Activated T-cell treated with anti-CD3 and anti-CD28 coated beads, Interleukin-2, amount 50 U/mL, for 4 hours (primary cell): ENCODE results near the gene EDEM1. TPM values are rescaled to one million over a fixed set of nuclear protein-coding genes. Genes with fewer than 3 reads are reported as not detected.

Source experiments
- ATAC-seq, 2 donors: fragments of 200-7000 bp; cut with Tn5 transposase; one replicate each; pipeline ENCODE4 v1.10.0; 2021
- DNase-seq: peaks from one replicate; pipeline ENCODE4 v3.0.0-alpha.2; 2020
- H3K27me3 Mint-ChIP-seq: one replicate; pipeline ENCODE4 v1.8.0; 2021; ENCODE audit warnings: low read depth, mixed read lengths
- H3K36me3 Mint-ChIP-seq: one replicate; pipeline ENCODE4 v1.8.0; 2022; ENCODE audit warnings: mixed read lengths; ENCODE audit not compliant: insufficient read depth
- H3K4me1 Mint-ChIP-seq: one replicate; pipeline ENCODE4 v1.8.0; 2021; ENCODE audit warnings: low read depth, mixed read lengths
- H3K4me3 Mint-ChIP-seq: one replicate; pipeline ENCODE4 v1.8.0; 2021; ENCODE audit warnings: mild to moderate bottlenecking, moderate library complexity, mixed read lengths
- H3K9me3 Mint-ChIP-seq: one replicate; pipeline ENCODE4 v1.8.0; 2021; ENCODE audit warnings: mixed read lengths
- total RNA-seq, 3 donors: library from RNA; stranded (reverse); gene quantifications; one replicate each; pipeline ENCODE4 v1.2.1, GENCODE V29; 2021

Gene EDEM1
- total RNA-seq, 3 donors from 2014 or later, result 94.0 to 138 (median 97.2) TPM

DNA sequence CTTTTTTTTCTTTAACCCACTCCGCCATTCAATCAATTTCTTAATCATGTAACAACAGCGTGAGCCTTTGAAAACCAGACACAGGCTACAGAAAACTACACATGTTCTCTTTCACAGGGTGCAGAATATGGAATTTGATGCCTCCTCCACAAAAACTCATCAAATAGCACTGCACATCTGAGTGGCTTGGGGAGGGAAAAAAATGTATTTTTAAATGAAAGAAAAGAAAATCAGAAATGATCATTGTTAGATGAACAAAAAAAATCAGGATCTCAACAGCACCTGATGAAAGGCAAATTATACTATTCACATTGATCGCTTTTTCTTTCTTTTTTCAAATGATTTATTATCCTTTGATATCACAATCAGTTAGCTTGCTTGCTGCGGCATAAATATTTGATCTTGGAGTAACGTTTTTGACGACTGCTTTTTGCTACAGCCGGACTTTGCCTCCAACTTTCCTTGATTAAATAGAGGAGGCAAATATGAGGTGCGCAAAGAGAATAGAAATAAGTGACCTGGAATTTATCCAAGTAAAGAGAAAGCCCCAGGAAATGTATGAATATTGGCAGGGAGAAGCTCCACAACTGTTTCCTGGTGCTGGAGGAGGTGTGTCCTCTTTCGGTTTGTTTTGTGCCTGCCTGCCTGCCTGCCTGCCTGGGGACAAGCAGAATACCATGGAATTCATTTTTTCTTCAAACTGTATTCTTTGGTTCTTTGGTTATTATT, 63.1 kb downstream of the EDEM1 start:
- ATAC-seq (no peak), DNase-seq (no peak)
- Mint-ChIP-seq H3K9me3 (no peaks in the 10 kb centered on the region), H3K4me3 (no peak overlapping the region), H3K4me1 (no peaks in the 10 kb centered on the region), H3K36me3 (no peaks in the 10 kb centered on the region), H3K27me3 (no peaks in the 10 kb centered on the region)

DNA sequence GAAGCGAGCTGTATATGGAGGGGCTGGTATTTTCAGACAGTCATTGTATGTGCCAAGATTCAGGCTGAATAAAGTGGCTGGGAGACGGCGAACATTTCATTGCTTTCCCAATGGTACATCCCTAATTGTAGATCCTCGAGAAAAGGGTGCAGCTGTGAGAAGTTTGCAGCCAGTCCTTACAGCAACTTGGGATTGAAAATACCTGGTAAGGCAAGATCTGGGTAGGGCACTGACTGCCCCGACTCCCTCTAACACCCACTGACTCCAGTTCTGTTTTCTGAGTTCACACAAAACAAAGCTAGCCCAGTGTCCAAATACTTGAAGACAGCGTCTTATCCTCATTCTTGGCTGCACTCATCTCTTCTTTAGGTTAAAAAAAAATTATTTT, 63.7 kb downstream of the EDEM1 start:
- ATAC-seq (no peak), DNase-seq (no peak)
- no peak overlapping the region for H3K4me3 Mint-ChIP-seq
- no peaks in the 10 kb centered on the region for H3K36me3 Mint-ChIP-seq
- no peaks in the 10 kb centered on the region for H3K9me3 Mint-ChIP-seq
- H3K27me3 Mint-ChIP-seq, result no peaks in the 10 kb centered on the region
- no peaks in the 10 kb centered on the region for H3K4me1 Mint-ChIP-seq

GRCh38 chr3:5252131-5252530, 64.6 kb downstream of the EDEM1 start:
- H3K4me1 Mint-ChIP-seq, result no peaks in the 10 kb centered on the region
- no peak overlapping the region for H3K4me3 Mint-ChIP-seq

GRCh38 chr3:5254281-5255048, 67.0 kb downstream of the EDEM1 start:
- Mint-ChIP-seq H3K4me3 (no peak overlapping the region), H3K4me1 (no peaks in the 10 kb centered on the region), H3K36me3 (no peaks in the 10 kb centered on the region), H3K9me3 (no peaks in the 10 kb centered on the region), H3K27me3 (no peaks in the 10 kb centered on the region)
- no peak for DNase-seq
- no peak for ATAC-seq

More at GRCh38 chr3:5252131-5252530, 64.6 kb downstream of the EDEM1 start:
- Mint-ChIP-seq H3K36me3 (no peaks in the 10 kb centered on the region), H3K9me3 (no peaks in the 10 kb centered on the region), H3K27me3 (no peaks in the 10 kb centered on the region)
- ATAC-seq (no peak), DNase-seq (no peak)

DNA sequence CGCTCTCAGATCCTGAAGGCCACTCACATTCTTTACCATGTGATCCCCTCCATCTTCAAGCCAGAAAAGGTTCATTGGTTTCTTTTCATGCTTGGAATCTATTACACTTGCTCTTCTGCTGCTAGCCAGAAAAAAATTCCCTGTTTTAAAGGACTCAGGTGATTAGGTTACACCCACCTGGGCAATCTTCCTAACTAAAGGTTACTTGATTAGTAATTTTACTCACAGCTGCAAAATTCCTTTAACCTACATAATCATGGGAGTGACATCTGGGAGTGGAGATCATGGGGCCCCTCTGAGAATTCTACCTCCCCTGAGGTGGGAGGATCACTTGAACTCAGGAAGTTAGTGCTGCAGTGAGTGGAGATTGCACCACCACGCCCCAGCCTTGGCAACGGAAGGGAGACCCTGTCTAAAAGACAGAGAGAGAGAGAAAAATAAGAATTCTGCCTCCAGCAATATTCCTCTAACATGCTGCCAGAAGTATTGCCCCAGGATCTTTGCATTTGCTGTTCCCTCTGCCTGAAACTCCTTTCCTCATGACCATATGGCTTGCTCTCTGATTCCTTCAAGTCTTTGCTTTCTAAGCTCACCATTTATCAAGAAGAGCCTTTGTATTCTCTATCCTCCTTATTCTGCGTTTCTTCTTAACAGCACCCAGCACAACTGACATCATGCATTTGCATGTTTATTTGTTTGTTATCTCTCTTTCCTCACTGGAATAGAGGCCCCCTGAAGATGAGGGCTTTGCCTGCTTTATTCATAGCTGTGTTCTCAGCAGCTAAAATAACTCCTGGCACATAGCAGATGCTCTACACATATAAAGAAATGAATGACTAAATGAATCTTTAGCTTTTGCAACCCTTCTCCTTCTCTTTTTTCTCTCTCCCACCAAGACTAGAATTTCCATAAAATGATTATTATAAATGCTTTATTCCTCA, 68.2 kb downstream of the EDEM1 start:
- DNase-seq (no peak), ATAC-seq (no peak)
- H3K9me3 Mint-ChIP-seq, result no peaks in the 10 kb centered on the region
- peaks cover 5% of the 10 kb centered on the region for H3K4me1 Mint-ChIP-seq
- H3K4me3 Mint-ChIP-seq, result no peak overlapping the region
- H3K27me3 Mint-ChIP-seq, result no peaks in the 10 kb centered on the region
- H3K36me3 Mint-ChIP-seq, result no peaks in the 10 kb centered on the region

DNA sequence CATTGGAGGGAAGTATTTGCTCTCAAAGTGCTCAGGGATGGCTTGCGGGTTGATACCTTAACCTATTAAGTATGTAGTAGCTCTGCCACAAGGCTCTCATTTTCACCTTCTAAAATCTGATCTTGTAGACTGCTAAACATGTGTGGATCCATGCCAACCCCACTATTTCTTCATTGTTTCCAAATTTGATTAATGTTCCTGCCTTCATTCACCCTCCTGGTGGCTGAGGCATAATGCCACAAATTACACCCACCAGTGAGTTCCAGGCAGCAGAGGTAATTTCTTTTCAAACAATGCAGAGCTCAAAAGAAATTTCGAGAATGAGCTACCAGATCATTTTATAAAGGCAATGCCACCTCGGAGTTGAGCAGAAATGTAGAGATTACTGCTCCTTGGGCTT, 71.0 kb downstream of the EDEM1 start:
- ATAC-seq, result no peak
- H3K36me3 Mint-ChIP-seq, result no peaks in the 10 kb centered on the region
- H3K27me3 Mint-ChIP-seq, result no peaks in the 10 kb centered on the region
- no peaks in the 10 kb centered on the region for H3K9me3 Mint-ChIP-seq
- H3K4me1 Mint-ChIP-seq, result peaks cover 12% of the 10 kb centered on the region
- DNase-seq, result no peak
- no peak overlapping the region for H3K4me3 Mint-ChIP-seq

DNA sequence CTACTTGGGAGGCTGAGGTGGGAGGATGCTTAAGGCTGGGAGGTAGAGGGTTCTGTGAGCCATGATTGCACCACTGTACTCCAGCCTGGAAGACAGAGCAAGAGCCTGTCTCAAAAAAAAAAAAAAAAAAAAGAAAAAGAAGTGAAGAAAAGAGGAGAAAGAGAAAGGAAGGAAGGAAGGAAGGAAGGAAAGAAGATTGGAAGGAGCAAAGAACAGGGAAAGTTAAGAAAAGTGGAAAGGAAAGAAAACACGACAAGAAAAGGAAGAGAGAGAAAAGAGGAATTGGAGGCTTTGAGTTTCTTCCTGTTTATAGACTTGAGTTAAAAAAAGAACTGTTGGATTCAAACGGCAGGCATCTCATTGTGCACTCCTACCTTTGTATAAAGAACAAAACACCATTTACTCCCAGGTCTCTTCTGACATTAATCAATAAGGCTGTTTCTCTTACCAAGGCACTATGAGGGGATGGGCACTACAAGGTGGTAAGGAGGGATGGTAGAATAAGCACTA, 73.5 kb downstream of the EDEM1 start:
- ATAC-seq, result no peak
- peaks cover 12% of the 10 kb centered on the region for H3K4me1 Mint-ChIP-seq
- no peaks in the 10 kb centered on the region for H3K9me3 Mint-ChIP-seq
- H3K27me3 Mint-ChIP-seq, result no peaks in the 10 kb centered on the region
- no peak for DNase-seq
- no peaks in the 10 kb centered on the region for H3K36me3 Mint-ChIP-seq
- no peak overlapping the region for H3K4me3 Mint-ChIP-seq

DNA sequence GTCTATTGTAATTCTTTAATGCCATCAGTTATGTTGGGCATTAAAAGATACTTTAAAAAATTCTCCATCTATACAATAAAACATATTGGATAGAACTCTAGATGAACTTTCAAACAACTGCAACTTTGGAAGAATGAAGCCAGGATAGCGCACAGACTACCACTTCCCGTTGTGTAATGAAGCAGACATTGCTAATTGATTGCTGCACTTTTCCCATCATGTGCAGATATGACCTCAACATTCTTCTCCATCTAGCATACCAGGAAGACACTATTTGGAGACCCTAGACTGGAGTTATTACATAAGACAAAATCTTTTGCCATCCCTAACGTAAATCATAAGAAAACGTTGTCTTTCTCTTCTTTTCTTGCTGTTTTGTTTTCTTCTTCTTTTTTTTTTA, 75.0 kb downstream of the EDEM1 start:
- Mint-ChIP-seq H3K36me3 (no peaks in the 10 kb centered on the region), H3K9me3 (no peaks in the 10 kb centered on the region), H3K4me1 (peaks cover 12% of the 10 kb centered on the region), H3K27me3 (no peaks in the 10 kb centered on the region), H3K4me3 (no peak overlapping the region)
- ATAC-seq, result no peak
- DNase-seq, result no peak

GRCh38 chr3:5264093-5264600, 76.6 kb downstream of the EDEM1 start:
- H3K36me3 Mint-ChIP-seq, result no peaks in the 10 kb centered on the region
- peaks cover 12% of the 10 kb centered on the region for H3K4me1 Mint-ChIP-seq
- no peaks in the 10 kb centered on the region for H3K9me3 Mint-ChIP-seq
- DNase-seq (no peak), ATAC-seq (no peak)
- H3K27me3 Mint-ChIP-seq, result no peaks in the 10 kb centered on the region
- no peak overlapping the region for H3K4me3 Mint-ChIP-seq

GRCh38 chr3:5264896-5265770, 77.6 kb downstream of the EDEM1 start:
- Mint-ChIP-seq H3K27me3 (no peaks in the 10 kb centered on the region), H3K4me1 (peaks cover 12% of the 10 kb centered on the region), H3K4me3 (no peak overlapping the region), H3K36me3 (no peaks in the 10 kb centered on the region), H3K9me3 (no peaks in the 10 kb centered on the region)
- ATAC-seq (no peak), DNase-seq (no peak)

GRCh38 chr3:5267252-5267651, 79.7 kb downstream of the EDEM1 start:
- no peaks in the 10 kb centered on the region for H3K4me1 Mint-ChIP-seq
- H3K36me3 Mint-ChIP-seq, result no peaks in the 10 kb centered on the region
- ATAC-seq (no peak), DNase-seq (no peak)
- no peaks in the 10 kb centered on the region for H3K9me3 Mint-ChIP-seq
- no peaks in the 10 kb centered on the region for H3K27me3 Mint-ChIP-seq
- no peak overlapping the region for H3K4me3 Mint-ChIP-seq

GRCh38 chr3:5267889-5268288, 80.4 kb downstream of the EDEM1 start:
- Mint-ChIP-seq H3K9me3 (no peaks in the 10 kb centered on the region), H3K27me3 (no peaks in the 10 kb centered on the region), H3K36me3 (no peaks in the 10 kb centered on the region), H3K4me1 (no peaks in the 10 kb centered on the region), H3K4me3 (no peak overlapping the region)
- DNase-seq, result no peak
- no peak for ATAC-seq
